GM12878 (cell line): ENCODE measurements around the gene FKBP1B. TPM values are rescaled to one million over a fixed set of nuclear protein-coding genes. Genes with fewer than 3 reads are reported as not detected.
A peak's percentile ranks its signal among the peaks of the same experiment; 100 is the strongest.

Source experiments
- BACH1 ChIP-seq: fragments of 450-650 bp; IDR thresholded peaks from 2 replicates; pipeline ENCODE4 v1.6.1; 2017; ENCODE audit warnings: mild to moderate bottlenecking, borderline replicate concordance
- BCL11A ChIP-seq: IDR thresholded peaks from 2 replicates; pipeline ENCODE4 v1.6.1; 2011; ENCODE audit warnings: low read depth, low read length
- EED ChIP-seq: sonication (generic); IDR thresholded peaks from 2 replicates; pipeline ENCODE4 v1.6.1; 2016; ENCODE audit warnings: antibody characterized with exemption, low read depth
- EGR1 ChIP-seq, 2 experiments: IDR thresholded peaks; 1 replicate in 1 of 2; 2 replicates in 1 of 2; pipeline ENCODE4 v1.6.1; 2011 to 2012; ENCODE audit warnings: low read depth in 2 of 2, low read length in 2 of 2, borderline replicate concordance in 1 of 2, mild to moderate bottlenecking in 1 of 2, moderate library complexity in 1 of 2
- HSF1 ChIP-seq: fragments of 150-350 bp; IDR thresholded peaks from 2 replicates; pipeline ENCODE4 v1.6.1; 2014; ENCODE audit warnings: mild to moderate bottlenecking, low read depth, low read length
- IRF4 ChIP-seq: IDR thresholded peaks from 2 replicates; pipeline ENCODE4 v1.6.1; 2011; ENCODE audit warnings: low read depth, low read length
- IRF5 ChIP-seq: fragments of 450-650 bp; IDR thresholded peaks from 2 replicates; pipeline ENCODE4 v1.6.1; 2017; ENCODE audit warnings: borderline replicate concordance
- KDM1A ChIP-seq: fragments of 200-600 bp; sonication (generic); IDR thresholded peaks from 2 replicates; pipeline ENCODE4 v1.6.1; 2016; ENCODE audit warnings: borderline replicate concordance
- MEF2A ChIP-seq: IDR thresholded peaks from 2 replicates; pipeline ENCODE4 v1.6.1; 2011; ENCODE audit warnings: low read depth, mild to moderate bottlenecking, low read length, moderate library complexity; ENCODE audit not compliant: insufficient read depth
- MYC ChIP-seq: IDR thresholded peaks from 2 replicates; pipeline ENCODE4 v1.6.1; 2011; ENCODE audit warnings: mild to moderate bottlenecking, low read length, moderate library complexity, inconsistent platforms; ENCODE audit not compliant: insufficient read depth, insufficient replicate concordance, insufficient read length, severe bottlenecking
- NFIC ChIP-seq: IDR thresholded peaks from 2 replicates; pipeline ENCODE4 v1.6.1; 2012; ENCODE audit warnings: low read depth, mild to moderate bottlenecking, inconsistent platforms, low read length, moderate library complexity
- POU2F2 ChIP-seq: IDR thresholded peaks from 3 replicates; pipeline ENCODE4 v1.6.1; 2011; ENCODE audit warnings: low read depth, mild to moderate bottlenecking, low read length, borderline replicate concordance
- RCOR1 ChIP-seq: conservative IDR thresholded peaks from 2 replicates; pipeline ENCODE4 v1.6.1; 2012; ENCODE audit warnings: low read depth, low read length, improper control_type of control experiment
- RELA ChIP-seq: fragments of 450-650 bp; IDR thresholded peaks from 2 replicates; pipeline ENCODE4 v1.8.0; 2014; ENCODE audit warnings: borderline replicate concordance; ENCODE audit not compliant: partially characterized antibody
- REST ChIP-seq: IDR thresholded peaks from 2 replicates; pipeline ENCODE4 v1.6.1; 2012; ENCODE audit warnings: mild to moderate bottlenecking, low read depth, low read length
- SIX5 ChIP-seq: IDR thresholded peaks from 2 replicates; pipeline ENCODE4 v1.6.1; 2011; ENCODE audit warnings: mild to moderate bottlenecking, low read depth, low read length, moderate library complexity; ENCODE audit not compliant: severe bottlenecking
- SUZ12 ChIP-seq: fragments of 200-600 bp; sonication (generic); IDR thresholded peaks from one replicate; pipeline ENCODE4 v1.6.1; 2018; ENCODE audit warnings: antibody characterized with exemption, mild to moderate bottlenecking; ENCODE audit not compliant: unreplicated experiment
- TCF12 ChIP-seq: IDR thresholded peaks from 2 replicates; pipeline ENCODE4 v1.6.1; 2011; ENCODE audit warnings: low read depth, mild to moderate bottlenecking, low read length
- WRNIP1 ChIP-seq: IDR thresholded peaks from 2 replicates; pipeline ENCODE4 v1.6.1; 2011; ENCODE audit warnings: low read depth, low read length, improper control_type of control experiment, borderline replicate concordance
- ZBTB33 ChIP-seq: fragments of 450-650 bp; IDR thresholded peaks from 2 replicates; pipeline ENCODE4 v1.6.1; 2017; ENCODE audit warnings: mild to moderate bottlenecking
- ZNF24 ChIP-seq: fragments of 450-650 bp; IDR thresholded peaks from 2 replicates; pipeline ENCODE4 v1.6.1; 2017; ENCODE audit warnings: antibody characterized with exemption, mild to moderate bottlenecking
- ZZZ3 ChIP-seq: IDR thresholded peaks from 2 replicates; pipeline ENCODE4 v1.6.1; 2011; ENCODE audit warnings: low read depth; ENCODE audit not compliant: control insufficient read depth, insufficient read length
- polyA plus RNA-seq, 11 experiments: library from polyadenylated mRNA; depleted of rRNA in 4 of 11; unstranded in 6 of 11; stranded (reverse) in 5 of 11; fragments of >200 nt; fragmentation: Nextera tagmentation in 4 of 11; fragmentation: Illumina TruSeq in 1 of 11; extraction: Ambion mirVana in 4 of 11; extraction: Trizol in 1 of 11; gene quantifications; 1 replicate in 1 of 11; 2 replicates in 10 of 11; pipeline versions ENCODE4 v1.2.1 to v1.2.3, GENCODE V29; 2011 to 2016; ENCODE audit warnings: inconsistent platforms in 2 of 11, missing spikeins in 2 of 11, low read depth in 1 of 11
- total RNA-seq, 4 experiments: library from RNA; depleted of rRNA in 3 of 4; stranded (reverse); fragments of >200 nt in 3 of 4; fragmentation: Illumina TruSeq in 1 of 4; extraction: Trizol in 1 of 4; gene quantifications; 2 replicates each; pipeline versions ENCODE4 v1.2.1 to v1.2.3, GENCODE V29; 2013 to 2021

Gene FKBP1B
- total and polyA plus RNA-seq, 10 of the 15 experiments (the other 5 are each of a cell fraction or from before 2014, with no cell fraction given) = 0.18 to 0.53 (median 0.24) TPM

GRCh38 chr2:24046930-24047702 is 2.4 kb upstream of the FKBP1B start, which contains the start of gene WDCP (continued):
- TF ChIP-seq TCF12 = 0 out of 2 replicates have a peak, but pooled peaks have one; percentile 3
- TF ChIP-seq NFIC = no peak
- no peak for TF ChIP-seq IRF4
- no peak for TF ChIP-seq KDM1A
- no peak for TF ChIP-seq RCOR1
- TF ChIP-seq RELA = no peak
- no peak for TF ChIP-seq ZBTB33
- TF ChIP-seq REST = no peak
- TF ChIP-seq SIX5 = peak; percentile 86
- TF ChIP-seq IRF5 = no peak
- TF ChIP-seq ZNF24 = no peak
- TF ChIP-seq EGR1 (IDR thresholded peaks at IDR 0.05; ENCODE audit: borderline replicate concordance in 1 of 2, low read depth in 2 of 2, low read length in 2 of 2) = no peak; a peak in 1 of 3 replicates
- TF ChIP-seq BCL11A = no peak
- no peak for TF ChIP-seq HSF1
- no peak for TF ChIP-seq BACH1
- no peak for TF ChIP-seq ZZZ3
- TF ChIP-seq EED = no peak
- peak; percentile 81; the same call in 2 of the 3 replicates for TF ChIP-seq POU2F2
- no peak for TF ChIP-seq MYC
- no peak for TF ChIP-seq WRNIP1
- TF ChIP-seq SUZ12 = no peak
- no peak for TF ChIP-seq MEF2A
